HCT116 (cell line): Measurements from ENCODE around the gene DAAM1. TPM values are rescaled to one million over a fixed set of nuclear protein-coding genes. Genes with fewer than 3 reads are reported as not detected.

Experiments
- ATAC-seq: fragments of 200-7000 bp; cut with Tn5 transposase; 2 replicates; pipeline ENCODE4 v1.9.1; 2020; ENCODE audit warnings: mild to moderate bottlenecking, moderate library complexity
- BruUV-seq: library from RNA; stranded (reverse); fragments of 400-500 nt; replicated peaks from 2 replicates; lab custom pipeline; 2021; lab: Mats Ljungman, UMichigan
- CTCF ChIA-PET: fragments of 300-600 bp; sonication (Branson Sonifier 250); formaldehyde crosslinking; loops from one replicate; lab custom pipeline; 2021; ENCODE audit warnings: antibody characterized with exemption; lab: Charles Lee
- POLR2A ChIA-PET: fragments of 300-600, 350-600 bp; sonication (Branson Sonifier 250); formaldehyde crosslinking; loops from one replicate; lab custom pipeline; 2021; ENCODE audit warnings: antibody characterized with exemption; lab: Charles Lee
- RAD21 ChIA-PET, 2 experiments: fragments of 300-600 bp; sonication (Branson Sonifier 250); formaldehyde crosslinking; loops; one replicate each; lab custom pipeline; 2023; ENCODE audit warnings: low total read pairs in 2 of 2; ENCODE audit not compliant: uncharacterized antibody in 2 of 2, unreplicated experiment in 2 of 2, low non-redundant PET in 1 of 2; lab: Charles Lee
- DNase-seq: peaks from one replicate; pipeline ENCODE4 v3.0.0-alpha.2; 2010; ENCODE audit warnings: low read depth, low spot score
- H2AFZ ChIP-seq: fragments of 200-600 bp; shearing (Covaris generic), sonication (generic); 2 replicates; pipeline ENCODE4 v1.6.1; 2017; ENCODE audit warnings: low read depth, mixed run types, mixed read lengths, antibody characterized with exemption, low read length; ENCODE audit not compliant: poor library complexity, severe bottlenecking
- H3K27ac ChIP-seq: 2 replicates; pipeline ENCODE4 v1.5.1; 2012; ENCODE audit warnings: low read depth, low read length
- H3K27me3 ChIP-seq: fragments of 200-600 bp; sonication (generic); 2 replicates; pipeline ENCODE4 v1.6.1; 2016; ENCODE audit warnings: mixed run types, low read length, mixed read lengths; ENCODE audit not compliant: insufficient read depth
- H3K36me3 ChIP-seq, 2 experiments: fragments of 200-500 bp in 1 of 2; fragments of 200-600 bp in 1 of 2; sonication (Bioruptor generic) in 1 of 2; sonication (generic) in 1 of 2; 2 replicates each; pipeline versions ENCODE4 v1.5.1 to v1.6.1; 2014 to 2016; ENCODE audit warnings: low read length in 2 of 2, inconsistent platforms in 1 of 2, mixed read lengths in 1 of 2, mixed run types in 1 of 2; ENCODE audit not compliant: insufficient read depth in 2 of 2, control insufficient read depth in 1 of 2
- H3K4me1 ChIP-seq, 2 experiments: fragments of 200-600 bp in 1 of 2; sonication (generic) in 1 of 2; 2 replicates each; pipeline versions ENCODE4 v1.5.1 to v1.6.1; 2012 to 2017; ENCODE audit warnings: low read length in 2 of 2, inconsistent platforms in 1 of 2, mild to moderate bottlenecking in 1 of 2, mixed read lengths in 1 of 2, mixed run types in 1 of 2, moderate library complexity in 1 of 2; ENCODE audit not compliant: insufficient read depth in 2 of 2, control insufficient read depth in 1 of 2
- H3K4me2 ChIP-seq: fragments of 200-600 bp; sonication (generic); 2 replicates; pipeline ENCODE4 v1.6.1; 2017; ENCODE audit warnings: mixed run types, low read length, mixed read lengths
- H3K4me3 ChIP-seq, 2 experiments: fragments of 200-600 bp in 1 of 2; sonication (generic) in 1 of 2; replicated peaks in 1 of 2; 2 replicates each; pipeline ENCODE4 v1.5.1; 2011 to 2016; ENCODE audit warnings: low read length in 2 of 2, control low read depth in 1 of 2, low read depth in 1 of 2, mild to moderate bottlenecking in 1 of 2, mixed read lengths in 1 of 2, mixed run types in 1 of 2
- H3K79me2 ChIP-seq: fragments of 200-600 bp; sonication (generic); 2 replicates; pipeline ENCODE4 v1.6.1; 2017; ENCODE audit warnings: mild to moderate bottlenecking, mixed run types, low read length, moderate library complexity, mixed read lengths; ENCODE audit not compliant: insufficient read depth
- H3K9ac ChIP-seq: fragments of 200-600 bp; sonication (generic); 2 replicates; pipeline ENCODE4 v1.6.1; 2016; ENCODE audit warnings: low read length, mixed read lengths
- H3K9me2 ChIP-seq: fragments of 200-600 bp; sonication (generic), shearing (Covaris generic); 2 replicates; pipeline ENCODE4 v1.6.1; 2017; ENCODE audit warnings: mixed run types, mild to moderate bottlenecking, moderate library complexity; ENCODE audit not compliant: insufficient read depth
- H3K9me3 ChIP-seq, 2 experiments: fragments of 200-500 bp in 1 of 2; fragments of 200-600 bp in 1 of 2; sonication (Bioruptor generic) in 1 of 2; sonication (generic) in 1 of 2; 2 replicates each; pipeline ENCODE4 v1.6.1; 2014 to 2017; ENCODE audit warnings: low read length in 2 of 2, mixed read lengths in 2 of 2, inconsistent platforms in 1 of 2, low read depth in 1 of 2, mild to moderate bottlenecking in 1 of 2, mixed run types in 1 of 2, moderate library complexity in 1 of 2; ENCODE audit not compliant: control insufficient read depth in 1 of 2, insufficient read depth in 1 of 2
- H4K20me1 ChIP-seq: fragments of 200-600 bp; sonication (generic), shearing (Covaris generic); 2 replicates; pipeline ENCODE4 v1.6.1; 2017; ENCODE audit warnings: mixed run types, mild to moderate bottlenecking, moderate library complexity; ENCODE audit not compliant: insufficient read depth
- ATF3 ChIP-seq: IDR thresholded peaks from 2 replicates; pipeline ENCODE4 v1.6.1; 2012
- CBX3 ChIP-seq: IDR thresholded peaks from 2 replicates; pipeline ENCODE4 v1.6.1; 2012; ENCODE audit warnings: low read depth
- CEBPB ChIP-seq: IDR thresholded peaks from 2 replicates; pipeline ENCODE4 v1.6.1; 2012; ENCODE audit warnings: low read depth
- CTCF ChIP-seq, 3 experiments: fragments of 200-600 bp in 1 of 3; sonication (generic) in 1 of 3; IDR thresholded peaks in 2 of 3; conservative IDR thresholded peaks in 1 of 3; 2 replicates each; pipeline ENCODE4 v1.5.1; 2012 to 2017; ENCODE audit warnings: low read depth in 2 of 3, low read length in 2 of 3, antibody characterized with exemption in 1 of 3, borderline replicate concordance in 1 of 3, control low read depth in 1 of 3, mild to moderate bottlenecking in 1 of 3, mixed read lengths in 1 of 3, mixed run types in 1 of 3, moderate library complexity in 1 of 3; ENCODE audit not compliant: insufficient read depth in 1 of 3
- EGR1 ChIP-seq: IDR thresholded peaks from 2 replicates; pipeline ENCODE4 v1.6.1; 2012; ENCODE audit warnings: low read depth
- EZH2 ChIP-seq: fragments of 200-600 bp; sonication (generic); IDR thresholded peaks from 2 replicates; pipeline ENCODE4 v1.6.1; 2017; ENCODE audit warnings: antibody characterized with exemption, mixed run types
- EZH2phosphoT487 ChIP-seq: fragments of 200-600 bp; IDR thresholded peaks from 2 replicates; pipeline ENCODE4 v1.6.1; 2018; ENCODE audit warnings: antibody characterized with exemption, borderline replicate concordance
- FOSL1 ChIP-seq: IDR thresholded peaks from 2 replicates; pipeline ENCODE4 v1.6.1; 2012; ENCODE audit warnings: low read depth
- POLR2A ChIP-seq: IDR thresholded peaks from 2 replicates; pipeline ENCODE4 v1.7.0; 2011; ENCODE audit warnings: borderline replicate concordance; ENCODE audit not compliant: insufficient read depth, insufficient read length; ENCODE audit errors: extremely low read depth
- RAD21 ChIP-seq: IDR thresholded peaks from 2 replicates; pipeline ENCODE4 v1.6.1; 2012; ENCODE audit warnings: low read depth, mild to moderate bottlenecking
- REST ChIP-seq: IDR thresholded peaks from 2 replicates; pipeline ENCODE4 v1.6.1; 2012; ENCODE audit warnings: low read depth
- SIN3A ChIP-seq: IDR thresholded peaks from 2 replicates; pipeline ENCODE4 v1.6.1; 2012; ENCODE audit warnings: low read depth
- SP1 ChIP-seq: IDR thresholded peaks from 2 replicates; pipeline ENCODE4 v1.6.1; 2012; ENCODE audit warnings: low read depth
- SRF ChIP-seq: IDR thresholded peaks from 2 replicates; pipeline ENCODE4 v1.6.1; 2012; ENCODE audit warnings: low read depth
- TCF7L2 ChIP-seq: IDR thresholded peaks from 2 replicates; pipeline ENCODE4 v1.7.0; 2011; ENCODE audit warnings: borderline replicate concordance, inconsistent platforms; ENCODE audit not compliant: insufficient read depth, insufficient read length; ENCODE audit errors: extremely low read depth
- YY1 ChIP-seq: IDR thresholded peaks from 2 replicates; pipeline ENCODE4 v1.6.1; 2011; ENCODE audit warnings: low read length, low read depth, moderate library complexity, mild to moderate bottlenecking; ENCODE audit not compliant: insufficient replicate concordance; ENCODE audit errors: extremely low read depth
- ZBTB33 ChIP-seq: IDR thresholded peaks from 2 replicates; pipeline ENCODE4 v1.6.1; 2011; ENCODE audit warnings: mild to moderate bottlenecking, low read length, moderate library complexity; ENCODE audit not compliant: insufficient replicate concordance; ENCODE audit errors: extremely low read depth
- ZFX ChIP-seq: fragments of 450-650 bp; IDR thresholded peaks from 2 replicates; pipeline ENCODE4 v1.6.1; 2017
- ZNF274 ChIP-seq: fragments of 200-500 bp; sonication (Bioruptor generic); IDR thresholded peaks from 2 replicates; pipeline ENCODE4 v1.6.1; 2014; ENCODE audit warnings: mild to moderate bottlenecking, low read depth, low read length, inconsistent platforms
- intact Hi-C: fragments of 100-400 bp; cut with micrococcal nuclease; formaldehyde crosslinking; loops from 2 replicates; pipeline ENCODE4 v1.10.0; 2022
- total RNA-seq: library from RNA; stranded (reverse); gene quantifications from one replicate; pipeline ENCODE4 v1.2.1, GENCODE V29; 2021; ENCODE audit not compliant: unreplicated experiment

Gene DAAM1
- total RNA-seq, 1 experiment from 2014 or later = 10.7 TPM

- no peak for DNase-seq
- no peaks in the 10 kb centered on the region for H3K9me2 ChIP-seq
- RAD21 ChIA-PET = no interaction called here
- H3K9ac ChIP-seq = no peak overlapping the region
- H4K20me1 ChIP-seq = no peaks in the 10 kb centered on the region
- ATAC-seq = no peak
- H3K79me2 ChIP-seq = no peaks in the 10 kb centered on the region
- H2AFZ ChIP-seq = no peak overlapping the region
- H3K4me1 ChIP-seq = no peaks in the 10 kb centered on the region
- H3K9me3 ChIP-seq = no peaks in the 10 kb centered on the region
- H3K27ac ChIP-seq = no peak overlapping the region
- H3K27me3 ChIP-seq = no peaks in the 10 kb centered on the region
- POLR2A ChIA-PET = no interaction called here
- H3K4me2 ChIP-seq = no peak overlapping the region
- no peak overlapping the region for H3K4me3 ChIP-seq
- CTCF ChIA-PET = no interaction called here
- no peaks in the 10 kb centered on the region for H3K36me3 ChIP-seq
- BruUV-seq = no TSS peak
- no peak for TF ChIP-seq CBX3
- TF ChIP-seq ATF3 = no peak
- no peak for TF ChIP-seq SIN3A
- no peak for TF ChIP-seq SRF
- TF ChIP-seq EZH2phosphoT487 = no peak
- TF ChIP-seq RAD21 = no peak
- TF ChIP-seq POLR2A = no peak
- no peak for TF ChIP-seq ZNF274
- no peak for TF ChIP-seq YY1
- TF ChIP-seq REST = no peak
- TF ChIP-seq CTCF (IDR thresholded peaks at IDR 0.05 in 2 of 3, conservative IDR thresholded peaks at IDR 0.05 in 1 of 3; ENCODE audit: borderline replicate concordance in 1 of 3, insufficient read depth in 1 of 3, low read depth in 2 of 3, low read length in 2 of 3) = no peak
- TF ChIP-seq EZH2 = no peak
- no peak for TF ChIP-seq FOSL1
- no peak for TF ChIP-seq EGR1
- TF ChIP-seq ZFX = no peak
- no peak for TF ChIP-seq ZBTB33
- no peak for TF ChIP-seq CEBPB
- no peak for TF ChIP-seq TCF7L2
- no peak for TF ChIP-seq SP1
- TF ChIP-seq, all 23 proteins: peak for 0
- intact Hi-C loops = no loop called here
Measured at GRCh38 chr14:59177262-59177661, 11.2 kb upstream of the DAAM1 start.
